HK-2 (cell line): ENCODE measurements around the gene MCF2L.
A peak's percentile ranks its signal among the peaks of the same experiment; 100 is the strongest.

Source experiments
- DNase-seq: peaks from one replicate; pipeline ENCODE4 v3.0.0-alpha.2; 2018; ENCODE audit not compliant: unreplicated experiment

Gene MCF2L

DNA sequence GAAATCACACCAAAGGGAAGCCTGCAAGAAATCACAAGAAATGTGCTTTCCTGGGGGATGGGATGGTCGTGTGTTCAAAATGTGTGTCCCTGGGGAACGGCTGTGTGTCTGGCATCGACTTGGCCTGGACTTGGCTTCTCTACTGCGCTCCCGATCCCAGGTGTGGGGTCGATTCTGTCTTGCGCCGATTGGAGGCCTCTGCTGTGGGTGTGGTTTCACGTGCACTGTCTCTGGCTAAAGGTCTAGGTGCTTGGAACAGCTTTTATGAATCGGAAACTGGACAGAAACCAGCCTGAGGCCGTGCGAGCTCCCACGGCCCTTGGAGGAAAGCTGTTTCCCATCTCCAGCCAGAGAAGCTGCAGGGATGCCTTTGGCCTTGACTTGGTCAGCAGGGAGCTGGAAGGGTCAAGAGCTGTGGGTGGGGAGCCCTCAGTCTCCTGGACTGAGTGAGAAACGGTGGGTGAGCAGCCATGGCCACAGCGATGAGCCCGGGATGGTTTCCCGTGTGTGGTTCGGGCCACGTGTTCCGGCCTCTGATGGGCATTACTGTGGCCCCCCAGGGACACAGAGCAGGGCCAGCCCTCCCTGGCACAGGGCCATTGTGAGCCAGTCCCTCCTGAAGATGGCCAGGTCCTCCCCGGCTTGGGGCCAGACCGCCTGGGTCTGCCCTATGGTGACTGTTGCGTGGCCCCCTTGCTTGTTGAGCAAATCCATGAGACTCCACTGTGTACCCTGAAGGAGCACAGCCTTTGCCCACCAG, 29.7 kb downstream of the MCF2L start:
- DNase-seq: no peak

DNA sequence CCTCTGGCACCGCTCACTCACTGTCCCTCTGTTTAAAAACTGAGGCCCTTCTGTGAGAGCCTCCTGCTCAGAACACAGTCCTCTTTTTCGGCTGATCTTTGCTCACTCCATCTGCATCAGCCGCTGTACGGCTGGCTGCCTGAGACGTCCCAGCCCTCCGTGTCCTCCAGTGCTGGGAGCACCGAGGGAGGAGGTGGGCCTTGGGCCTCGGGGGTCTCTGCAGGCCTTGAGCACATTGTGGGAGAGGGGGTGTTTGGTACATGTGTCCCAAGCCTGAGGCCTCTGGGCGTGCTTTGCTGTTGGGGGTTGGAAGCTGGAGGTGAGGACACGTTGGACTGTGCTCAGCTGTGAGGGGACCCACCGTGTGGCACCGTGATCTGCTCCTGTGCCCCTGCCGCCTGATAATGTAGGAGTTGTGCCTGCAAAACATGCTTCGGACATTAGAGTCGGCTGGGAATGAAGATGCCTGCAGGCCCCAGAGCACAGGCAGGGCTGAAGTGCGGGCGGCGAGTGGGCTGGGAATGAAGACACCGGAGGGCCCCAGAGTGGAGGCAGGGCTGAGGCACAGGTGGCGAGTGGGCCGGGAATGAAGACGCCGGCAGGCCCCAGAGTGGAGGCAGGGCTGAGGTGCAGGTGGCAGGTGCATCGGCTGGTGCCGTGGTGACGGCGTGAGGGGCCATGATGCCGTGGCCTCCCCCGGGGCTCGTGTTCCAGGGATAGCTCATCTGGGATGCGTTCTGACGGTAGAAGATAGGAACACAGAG, 30.6 kb downstream of the MCF2L start:
- no peak for DNase-seq

- DNase-seq: no peak
These were observed 31.6 kb downstream of the MCF2L start for GRCh38 chr13:113000575-113000974.

DNA sequence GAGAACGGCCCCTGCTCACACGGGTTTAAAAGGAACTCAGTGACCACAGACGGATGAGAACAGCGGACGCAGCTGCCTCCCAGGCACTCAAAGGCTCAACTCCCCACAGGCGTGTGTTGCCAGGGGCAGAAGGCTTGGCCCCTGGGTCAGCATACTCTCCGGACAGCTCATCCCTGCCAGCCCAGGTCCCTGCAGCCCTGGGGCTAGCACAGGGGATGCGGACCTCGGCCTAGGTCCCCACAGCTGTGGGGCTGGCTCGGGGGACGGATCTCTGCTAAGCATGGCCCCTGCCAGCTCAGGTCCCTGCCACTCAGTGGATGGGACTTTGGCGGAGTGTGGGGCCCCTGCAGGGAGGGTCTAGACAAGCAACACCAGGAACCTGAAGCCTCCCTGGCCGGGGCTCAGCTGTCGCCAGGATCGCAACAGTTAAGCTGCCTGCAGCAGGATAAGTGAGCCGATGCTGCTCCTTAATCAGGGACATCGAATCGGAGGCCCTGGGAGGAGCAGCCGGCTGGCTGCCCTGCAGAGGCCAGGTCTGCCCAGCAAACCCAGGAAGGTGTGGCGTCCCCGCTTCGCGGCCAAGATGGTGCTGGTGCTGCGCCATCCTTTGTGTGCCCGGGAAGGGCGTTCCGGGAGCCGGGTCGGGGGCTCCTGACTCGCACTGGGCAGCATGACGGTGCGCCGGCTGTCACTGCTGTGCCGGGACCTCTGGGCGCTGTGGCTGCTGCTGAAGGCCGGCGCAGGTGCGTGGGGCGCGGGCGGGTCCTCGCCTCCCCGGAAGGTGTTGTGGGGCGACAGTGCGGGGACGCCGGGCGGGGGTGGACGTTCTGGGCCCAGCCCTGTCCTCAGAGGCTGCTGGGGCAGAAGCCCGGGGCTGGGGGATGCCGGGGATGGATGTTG, 32.5 kb downstream of the MCF2L start:
- DNase-seq: peak; percentile 19

- no peak for DNase-seq
These were observed 33.3 kb downstream of the MCF2L start for GRCh38 chr13:113002206-113002912.

DNA sequence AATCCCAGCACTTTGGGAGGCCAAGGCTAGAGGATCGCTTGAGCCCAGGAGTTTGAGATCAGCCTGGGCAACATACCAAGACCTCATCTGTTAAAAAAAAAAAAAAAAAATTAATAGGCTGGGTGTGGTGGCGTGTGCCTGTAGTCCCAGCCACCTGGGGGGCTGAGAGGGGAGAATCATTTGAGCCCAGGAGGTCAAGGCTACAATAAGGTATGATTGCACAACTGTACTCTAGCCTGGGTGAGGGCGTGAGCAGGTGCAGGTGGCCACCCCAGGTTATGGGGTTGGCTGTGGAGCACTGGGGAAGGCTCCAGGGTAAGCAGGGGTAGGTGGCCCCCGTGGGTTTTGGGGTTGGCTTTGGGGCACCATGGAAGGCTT, 33.9 kb downstream of the MCF2L start:
- no peak for DNase-seq

- DNase-seq: no peak
These were observed 35.1 kb downstream of the MCF2L start for GRCh38 chr13:113004126-113004525.

DNA sequence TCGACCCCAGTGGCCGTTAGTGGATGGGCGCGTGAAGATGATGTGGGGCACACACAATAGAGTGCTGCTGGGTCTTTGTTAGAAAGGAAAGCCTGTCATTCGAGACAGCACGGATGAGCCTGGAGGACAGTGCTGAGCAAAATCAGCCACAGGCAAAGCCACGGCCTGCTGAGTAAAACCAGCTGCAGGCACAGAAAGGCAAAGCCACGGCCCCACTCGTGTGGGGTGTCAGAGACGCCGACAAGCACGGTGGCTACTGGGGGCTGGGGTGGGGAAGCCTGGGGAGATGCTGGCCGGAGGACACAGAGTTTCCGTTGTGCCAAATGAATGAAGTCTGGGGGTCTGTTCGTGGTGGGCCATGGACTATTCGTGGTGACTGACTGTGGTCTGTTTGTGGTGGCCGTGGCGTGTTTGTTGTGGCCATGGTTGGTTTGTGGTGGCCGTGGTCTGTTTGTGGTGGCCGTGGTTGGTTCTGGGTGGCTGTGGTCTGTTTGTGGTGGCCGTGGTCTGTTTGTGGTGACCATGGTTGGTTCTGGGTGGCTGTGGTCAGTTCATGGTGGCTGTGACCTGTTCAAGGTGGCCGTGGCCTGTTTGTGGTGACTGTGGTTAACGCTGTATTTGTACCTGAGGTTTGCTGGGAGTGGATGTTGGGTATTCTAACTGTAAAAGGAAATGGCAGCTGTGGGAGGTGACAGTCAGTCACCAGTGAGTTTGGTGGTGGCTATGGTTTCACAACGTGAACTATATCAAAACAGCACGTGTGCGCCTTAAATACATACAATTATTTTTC, 36.3 kb downstream of the MCF2L start:
- no peak for DNase-seq

- DNase-seq: no peak
These were observed 37.0 kb downstream of the MCF2L start for GRCh38 chr13:113005997-113006396.

- DNase-seq: no peak
These were observed 37.6 kb downstream of the MCF2L start for GRCh38 chr13:113006660-113007059.

DNA sequence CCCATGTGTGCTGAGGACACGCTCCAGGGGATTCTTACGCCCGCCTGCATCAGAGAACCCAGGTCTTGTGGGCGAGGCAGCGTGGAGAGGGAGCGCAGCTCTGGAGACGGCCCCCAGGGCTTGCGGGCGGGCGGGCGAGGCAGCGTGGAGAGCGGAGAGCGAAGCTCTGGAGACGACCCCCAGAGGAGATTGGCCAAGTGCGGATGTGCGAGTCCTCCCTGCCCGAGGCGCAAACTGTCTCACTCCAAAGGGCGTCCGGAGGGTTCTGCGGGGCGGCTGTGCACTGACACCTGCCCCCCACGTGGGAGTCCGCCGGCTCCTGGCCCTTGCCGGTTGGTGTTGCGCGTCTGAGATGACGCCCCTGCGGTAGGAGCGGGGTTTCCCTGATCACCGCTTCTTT, 39.8 kb downstream of the MCF2L start:
- DNase-seq: no peak

GRCh38 chr13:113009743-113010509, 40.9 kb downstream of the MCF2L start:
- no peak for DNase-seq

DNA sequence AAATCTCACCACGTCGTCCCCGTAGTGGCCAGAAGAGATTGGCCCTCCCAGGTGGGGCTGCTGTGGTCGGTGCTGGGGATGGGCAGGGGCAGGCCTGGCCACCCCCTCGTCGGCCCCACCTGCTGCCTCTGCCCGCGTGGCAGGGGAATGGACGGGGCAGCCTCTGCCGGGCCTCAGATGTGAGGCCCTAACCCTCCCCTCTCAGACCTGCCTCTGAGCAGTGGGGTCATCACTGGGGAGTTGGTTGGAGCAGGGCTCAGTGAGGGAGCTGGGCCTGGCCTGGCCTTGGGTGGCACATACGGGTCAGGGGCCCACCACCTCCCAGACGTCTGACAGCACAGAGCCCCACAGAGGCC, 41.5 kb downstream of the MCF2L start:
- DNase-seq: no peak

- DNase-seq: no peak
These were observed 44.3 kb downstream of the MCF2L start for GRCh38 chr13:113013303-113013702.

DNA sequence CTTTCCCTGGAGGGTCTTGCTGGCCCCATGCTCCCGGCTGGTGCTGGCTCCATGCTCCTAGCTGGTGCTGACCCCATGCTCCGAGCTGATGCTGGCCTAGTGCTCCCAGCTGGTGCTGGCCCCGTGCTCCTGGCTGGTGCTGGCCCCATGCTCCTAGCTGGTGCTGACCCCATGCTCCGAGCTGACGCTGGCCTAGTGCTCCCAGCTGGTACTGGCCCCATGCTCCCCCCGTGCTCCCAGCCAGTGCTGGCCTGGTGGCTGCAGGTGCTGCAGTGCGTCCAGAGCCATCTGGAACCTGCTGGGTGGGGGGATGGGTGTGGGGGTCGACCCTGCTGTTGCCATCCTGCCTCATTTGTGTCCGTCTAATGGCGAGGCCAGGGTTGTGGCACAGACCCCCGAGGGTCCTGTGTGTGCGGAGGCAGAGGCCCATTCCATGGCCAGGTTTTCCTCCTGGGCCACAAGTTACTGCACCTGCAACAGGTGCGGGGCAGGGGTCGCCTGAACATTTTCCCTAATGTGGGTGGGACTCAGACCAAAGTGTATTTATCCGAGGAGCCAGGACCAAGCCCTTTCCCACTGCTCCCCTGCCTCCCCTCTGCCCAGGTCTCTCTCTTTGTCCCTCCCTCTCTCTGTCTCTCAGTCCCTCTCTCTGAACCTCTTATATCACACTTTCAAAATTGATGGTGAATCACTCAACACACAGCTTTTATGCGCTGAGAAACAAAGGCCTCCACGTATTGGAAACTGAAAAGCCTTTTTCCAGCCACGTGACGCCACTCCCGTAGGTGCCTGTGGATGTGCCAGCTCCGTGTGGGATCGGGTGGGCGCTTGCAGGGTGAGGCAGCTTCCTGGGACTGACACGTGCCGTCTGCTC, 45.1 kb downstream of the MCF2L start:
- no peak for DNase-seq

- DNase-seq: no peak
These were observed 46.0 kb downstream of the MCF2L start for GRCh38 chr13:113014752-113015745.

DNA sequence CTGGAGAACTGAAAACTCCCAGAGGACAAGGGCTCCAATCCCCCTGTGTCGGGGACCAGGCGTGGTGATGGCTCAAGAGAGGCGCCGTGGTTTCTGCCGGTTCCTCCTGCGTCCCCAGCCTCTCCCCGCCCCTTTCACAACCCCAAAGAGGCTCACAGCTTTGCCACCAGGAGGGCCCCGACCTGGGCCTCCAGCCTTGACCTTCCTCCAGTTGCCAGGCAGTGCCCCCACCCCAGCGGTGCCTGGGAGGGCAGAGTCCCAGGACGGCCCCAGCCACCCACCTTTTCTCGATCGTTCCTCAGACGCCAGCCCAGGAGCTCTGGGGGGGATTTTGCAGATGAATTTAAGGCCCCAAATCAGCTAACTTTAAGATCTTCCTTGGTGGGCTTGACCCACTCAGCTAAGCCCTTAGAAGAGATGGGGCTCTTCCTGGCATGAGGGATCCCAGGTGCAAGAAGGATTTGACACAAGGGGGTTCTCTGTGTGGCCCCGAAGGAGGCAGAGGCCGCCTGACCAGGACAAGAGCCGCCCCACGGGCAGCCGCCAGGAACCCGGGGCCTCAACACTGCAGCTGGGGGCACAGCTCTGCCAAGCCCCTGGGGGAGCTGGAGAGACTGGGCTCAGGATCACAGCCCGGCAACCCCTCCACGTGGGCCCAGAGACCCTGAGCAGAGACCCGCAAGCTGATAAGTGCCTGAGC, 47.0 kb downstream of the MCF2L start:
- DNase-seq: no peak
